Left renal cortex interstitium (tissue), 4 donors: ENCODE measurements around the gene FBXO22. TPM values are rescaled to one million over a fixed set of nuclear protein-coding genes. Genes with fewer than 3 reads are reported as not detected.
"Not testable (repeated sequence)": the region's sequence is repeated elsewhere in the genome, so short reads cannot be mapped to it uniquely, and the experiment has no call there.

ENCODE experiments used
- DNase-seq, 4 donors: peaks; one replicate each; pipeline ENCODE4 v3.0.0-alpha.2; 2013; ENCODE audit warnings: low read depth in 4 of 4, low spot score in 2 of 4, missing footprints in 1 of 4
- polyA plus RNA-seq, 4 donors: library from polyadenylated mRNA; unstranded; fragments of 120-200 nt; gene quantifications; one replicate each; pipeline ENCODE4 v1.2.1, GENCODE V29; 2013; ENCODE audit not compliant: insufficient read length in 4 of 4

Gene FBXO22
- polyA plus RNA-seq, 4 donors = 48.0 to 53.9 (median 50.0) TPM

DNA sequence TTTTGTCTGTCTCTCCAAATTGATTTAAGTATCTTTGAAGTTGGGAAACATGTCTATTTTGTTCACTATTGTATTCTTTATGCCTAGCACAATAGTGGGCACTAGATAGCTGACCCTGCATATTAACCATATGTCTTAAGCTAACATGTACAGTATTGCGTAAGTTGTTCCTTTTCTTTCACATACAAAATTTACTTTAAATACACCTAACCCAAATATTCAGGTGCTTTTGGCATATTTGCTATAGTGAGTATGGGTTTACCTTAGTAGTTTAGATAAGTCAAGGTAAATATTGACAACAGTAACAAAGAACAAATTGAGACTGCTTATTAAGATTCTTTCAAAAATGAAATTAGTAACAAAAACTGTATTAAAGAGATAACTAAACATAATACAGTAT, 57.7 kb downstream of the FBXO22 start:
- DNase-seq = no peak

DNA sequence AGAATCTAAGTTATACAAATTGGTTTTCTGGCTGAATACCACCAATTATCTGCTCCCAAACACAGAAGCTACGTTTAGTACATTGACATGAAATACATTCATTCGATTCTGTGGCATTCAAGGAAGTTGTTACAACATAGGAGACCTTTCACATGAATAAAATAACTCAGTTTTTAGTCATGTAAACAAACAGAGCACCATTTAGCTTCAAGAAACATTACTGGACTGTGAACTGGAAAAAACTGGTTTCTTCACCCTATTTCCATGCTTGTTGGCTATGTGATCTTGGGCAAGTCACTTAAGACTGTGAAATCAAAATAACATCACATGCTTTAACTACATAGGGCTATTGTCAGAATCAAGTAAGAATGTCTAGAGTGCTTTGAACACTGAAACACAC, 62.4 kb downstream of the FBXO22 start:
- no peak for DNase-seq

DNA sequence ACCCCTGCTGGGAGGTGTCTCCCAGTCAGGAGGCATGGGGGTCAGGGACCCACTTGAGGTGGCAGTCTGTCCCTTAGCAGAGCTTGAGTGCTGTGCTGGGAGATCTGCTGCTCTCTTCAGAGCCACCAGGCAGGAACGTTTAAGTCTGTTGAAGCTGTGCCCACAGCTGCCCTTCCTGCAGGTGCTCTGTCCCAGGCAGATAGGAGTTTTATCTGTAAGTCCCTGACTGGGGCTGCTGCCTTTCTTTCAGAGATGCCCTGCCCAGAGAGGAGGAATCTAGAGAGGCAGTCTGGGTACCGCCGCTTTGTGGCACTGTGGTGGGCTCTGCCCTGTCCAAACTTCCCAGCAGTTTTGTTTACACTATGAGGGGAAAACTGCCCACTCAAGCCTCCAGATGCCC, 73.1 kb downstream of the FBXO22 start:
- not testable (repeated sequence) for DNase-seq

DNA sequence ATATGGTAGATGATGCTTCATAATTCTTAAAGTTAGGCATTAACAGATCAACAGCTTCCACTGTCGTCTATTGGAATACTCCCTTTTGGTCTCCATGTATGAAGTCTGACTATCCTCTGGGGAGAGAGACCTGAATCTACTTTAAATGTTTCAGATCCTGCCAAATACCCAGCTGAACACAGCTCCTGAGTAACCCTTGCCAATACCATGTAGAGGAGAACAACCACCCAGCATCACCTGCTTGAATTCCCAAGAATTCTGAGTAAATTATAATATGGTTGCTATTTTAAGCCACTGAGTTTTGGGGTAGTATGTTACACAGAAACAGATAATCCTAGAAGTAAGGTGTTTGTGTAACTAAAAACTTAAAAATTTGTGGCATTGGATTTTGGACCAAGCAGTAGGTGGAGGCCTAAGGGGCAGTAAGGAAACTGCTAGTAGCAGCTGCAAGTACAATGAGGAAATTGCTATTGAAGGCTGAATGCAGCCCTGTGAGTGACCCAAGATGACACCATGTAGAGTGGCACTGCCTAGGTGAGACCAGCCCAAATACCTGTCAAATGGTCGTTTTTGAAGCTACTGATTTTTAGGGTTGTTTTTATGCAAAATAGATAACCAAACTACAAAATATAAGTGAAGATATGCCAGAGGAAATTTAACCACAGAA, 77.6 kb downstream of the FBXO22 start:
- DNase-seq = no peak

DNA sequence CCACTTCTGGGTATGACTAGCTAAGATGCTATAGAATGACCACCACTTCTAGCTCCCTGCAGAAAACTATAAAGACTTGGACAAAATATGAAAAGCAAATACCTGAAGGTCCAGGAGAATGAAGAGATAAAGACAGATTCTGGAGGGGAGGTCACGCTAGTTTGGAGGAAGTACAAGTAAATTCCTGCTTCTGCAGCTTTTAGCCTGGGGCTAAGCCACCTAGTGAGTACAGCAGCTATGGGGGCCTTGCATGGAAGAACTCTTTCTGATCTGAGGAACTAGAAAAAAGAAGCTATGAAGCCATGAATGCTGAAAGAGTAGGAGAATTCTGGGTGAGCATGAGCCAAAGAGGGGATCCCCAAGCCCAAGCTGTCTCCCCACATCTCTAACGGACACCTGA, 78.8 kb downstream of the FBXO22 start:
- DNase-seq = no peak

DNA sequence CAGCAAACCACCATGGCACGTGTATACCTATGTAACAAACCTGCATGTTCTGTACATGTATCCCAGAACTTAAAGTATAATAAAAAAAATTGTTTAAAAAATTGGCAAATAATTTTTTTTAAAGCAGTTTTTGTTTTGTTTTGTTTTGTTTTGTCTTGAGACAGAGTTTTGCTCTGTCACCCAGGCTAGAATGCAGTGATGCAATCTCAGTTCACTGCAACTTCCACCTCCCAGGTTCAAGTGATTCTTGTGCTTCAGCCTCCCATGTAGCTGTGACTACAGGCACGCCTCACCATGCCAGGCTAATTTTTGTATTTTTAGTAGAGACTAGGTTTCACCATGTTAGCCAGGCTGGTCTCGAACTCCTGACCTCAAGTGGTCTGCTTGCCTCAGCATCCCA, 81.0 kb downstream of the FBXO22 start:
- DNase-seq = not testable (repeated sequence)

DNA sequence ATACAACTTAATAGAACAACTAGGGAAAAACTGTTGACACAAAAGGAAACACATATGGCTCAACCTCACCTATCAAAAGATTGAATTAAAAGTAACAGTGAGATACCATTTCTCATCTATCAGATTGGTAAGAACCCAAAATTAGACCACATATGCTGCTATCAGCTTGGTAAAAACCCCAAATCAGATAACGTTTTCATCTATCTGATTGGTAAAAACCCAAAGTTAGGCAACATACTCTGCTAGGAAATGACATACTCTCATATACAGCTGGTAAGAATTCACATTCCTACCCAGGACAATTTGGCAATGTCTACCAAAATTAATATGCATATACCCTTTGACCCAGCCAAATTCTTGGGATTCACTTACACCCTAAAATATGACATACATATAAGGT, 82.3 kb downstream of the FBXO22 start:
- DNase-seq = no peak

DNA sequence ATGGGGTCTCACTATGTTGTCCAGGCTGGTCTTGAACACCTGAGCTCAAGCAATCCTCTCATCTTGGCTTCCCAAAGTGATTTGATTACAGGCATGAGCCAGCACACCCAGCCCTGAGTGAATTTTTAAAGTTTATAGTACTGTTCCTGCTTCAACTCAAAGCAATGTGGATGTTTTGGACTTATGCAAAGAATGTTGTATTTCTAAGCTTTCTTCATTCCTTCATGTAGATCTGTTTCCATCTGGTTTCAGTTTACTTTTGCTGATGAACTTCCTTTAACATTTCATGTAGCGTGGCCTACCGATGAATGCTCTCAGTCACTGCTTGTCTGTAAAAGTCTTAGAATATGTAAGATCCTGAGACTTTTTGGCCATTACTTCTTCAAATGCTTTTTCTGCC, 85.4 kb downstream of the FBXO22 start:
- DNase-seq = no peak

DNA sequence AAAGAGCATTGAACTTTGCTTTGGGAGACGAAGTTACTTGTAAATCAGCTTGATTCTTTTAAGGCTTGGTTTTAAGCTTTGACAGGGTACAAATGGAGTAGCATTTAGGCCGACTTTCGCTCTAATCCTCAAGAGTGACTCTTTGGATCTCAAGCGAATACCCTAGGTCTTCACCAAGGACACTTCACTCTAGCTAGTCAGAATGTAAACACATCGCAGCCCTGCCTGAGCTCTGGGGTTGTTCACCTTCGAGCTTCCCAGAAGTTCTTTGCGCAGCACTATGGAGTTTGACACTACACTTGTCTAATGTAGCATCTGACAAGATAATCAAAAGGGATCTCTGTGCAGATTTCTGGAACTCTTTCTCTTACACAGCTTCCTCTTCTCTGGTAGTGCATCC, 86.2 kb downstream of the FBXO22 start:
- DNase-seq = no peak

Other genes with a start within 250 kb of the FBXO22 start
- 10 to 100 TPM in 2 of 4 donors, 1 to 10 TPM in 2; 6.9 to 10.2 (median 9.4) TPM for gene CSPG4, start 191.0 kb upstream of the FBXO22 start, polyA plus RNA-seq
- gene UBE2Q2, start 60.4 kb upstream of the FBXO22 start, polyA plus RNA-seq = 10 to 100 TPM; 42.9 to 58.0 (median 51.5) TPM
- gene NRG4, start 108.5 kb downstream of the FBXO22 start, polyA plus RNA-seq = 1 to 10 TPM; 3.1 to 8.8 (median 5.2) TPM
- 10 to 100 TPM in 3 of 4 donors, 1 to 10 TPM in 1; 9.3 to 15.1 (median 12.9) TPM for gene TMEM266, start 156.1 kb downstream of the FBXO22 start, polyA plus RNA-seq